A549 (cell line): ENCODE results near the gene TCP11. TPM values are rescaled to one million over a fixed set of nuclear protein-coding genes. Genes with fewer than 3 reads are reported as not detected.

Source experiments
- ATAC-seq, 2 experiments: fragments of 200-7000 bp in 1 of 2; fragments of >200 bp in 1 of 2; cut with Nextera tagmentation in 1 of 2; cut with Tn5 transposase in 1 of 2; 3 replicates each; pipeline versions ENCODE4 v1.8.0 to v1.9.1; 2018 to 2020; ENCODE audit warnings: mild to moderate bottlenecking in 1 of 2, moderate library complexity in 1 of 2
- CTCF ChIA-PET: fragments of 300-600 bp; sonication (Branson Sonifier 250); formaldehyde crosslinking; extraction: SDS; loops from one replicate; lab custom pipeline; 2021; ENCODE audit warnings: antibody characterized with exemption, inconsistent platforms; lab: Yijun Ruan, JAX
- POLR2A ChIA-PET: fragments of 350-600 bp; formaldehyde crosslinking; extraction: SDS; loops from one replicate; lab custom pipeline; 2021; ENCODE audit warnings: antibody characterized with exemption, inconsistent platforms; lab: Yijun Ruan, JAX
- DNase-seq, 2 experiments: peaks; one replicate each; pipeline versions ENCODE4 v3.0.0 to v3.0.0-alpha.2; 2011 to 2016; ENCODE audit warnings: low read depth in 1 of 2, low spot score in 1 of 2
- FAIRE-seq: peaks from 2 replicates; lab custom pipeline; 2011; peaks lifted over from hg19 to GRCh38; lab: Jason Lieb, UNC
- H3K27ac ChIP-seq, 2 experiments: fragments of >200 bp; sonication (Bioruptor Twin); formaldehyde crosslinking; 3 replicates each; pipeline ENCODE4 v1.5.1; 2016 to 2017
- H3K4me1 ChIP-seq: fragments of >200 bp; sonication (Bioruptor Twin); formaldehyde crosslinking; 3 replicates; pipeline ENCODE4 v1.6.1; 2016
- H3K4me2 ChIP-seq: fragments of >200 bp; sonication (Bioruptor Twin); formaldehyde crosslinking; 3 replicates; pipeline ENCODE4 v1.6.1; 2016
- H3K4me3 ChIP-seq: fragments of >200 bp; sonication (Bioruptor Twin); formaldehyde crosslinking; 3 replicates; pipeline ENCODE4 v1.5.1; 2016
- H3K9me3 ChIP-seq: fragments of >200 bp; sonication (Bioruptor Twin); formaldehyde crosslinking; 3 replicates; pipeline ENCODE4 v1.6.1; 2016
- CBX2 ChIP-seq: fragments of 200-600 bp; sonication (generic); IDR thresholded peaks from 2 replicates; pipeline ENCODE4 v1.6.1; 2016; ENCODE audit warnings: low read depth, mild to moderate bottlenecking, borderline replicate concordance
- CEBPB ChIP-seq, 2 experiments: fragments of >200 bp in 1 of 2; sonication (Bioruptor Twin) in 1 of 2; formaldehyde crosslinking in 1 of 2; IDR thresholded peaks; 2 replicates each; pipeline ENCODE4 v1.6.1; 2012 to 2016
- CHD4 ChIP-seq: fragments of 200-600 bp; sonication (generic); IDR thresholded peaks from 2 replicates; pipeline ENCODE4 v1.6.1; 2016; ENCODE audit warnings: antibody characterized with exemption, mild to moderate bottlenecking, borderline replicate concordance
- CTCF ChIP-seq: fragments of >200 bp; sonication (Bioruptor Twin); formaldehyde crosslinking; IDR thresholded peaks from 3 replicates; pipeline ENCODE4 v1.5.1; 2016
- EHMT2 ChIP-seq: fragments of 200-600 bp; sonication (generic); IDR thresholded peaks from 2 replicates; pipeline ENCODE4 v1.6.1; 2016; ENCODE audit warnings: antibody characterized with exemption, low read depth, mild to moderate bottlenecking, moderate library complexity
- GATA3 ChIP-seq: IDR thresholded peaks from 2 replicates; pipeline ENCODE4 v1.6.1; 2012; ENCODE audit warnings: borderline replicate concordance
- HDAC2 ChIP-seq: fragments of 200-600 bp; sonication (generic); IDR thresholded peaks from 2 replicates; pipeline ENCODE4 v1.6.1; 2016
- HEYL ChIP-seq: fragments of 250-450 bp; sonication (Bioruptor Pico); IDR thresholded peaks from 2 replicates; pipeline ENCODE4 v1.8.0; 2021; ENCODE audit warnings: mild to moderate bottlenecking, moderate library complexity
- HOXB13 ChIP-seq: fragments of 250-450 bp; sonication (Bioruptor Pico); IDR thresholded peaks from 2 replicates; pipeline ENCODE4 v1.5.0; 2020; ENCODE audit warnings: low read depth, mild to moderate bottlenecking, moderate library complexity
- KDM1A ChIP-seq: fragments of 200-600 bp; sonication (generic); IDR thresholded peaks from 2 replicates; pipeline ENCODE4 v1.6.1; 2016; ENCODE audit warnings: low read depth, mild to moderate bottlenecking
- MAFK ChIP-seq: fragments of 450-650 bp; IDR thresholded peaks from 2 replicates; pipeline ENCODE4 v1.6.1; 2014; ENCODE audit not compliant: partially characterized antibody
- NPAS2 ChIP-seq: fragments of 250-450 bp; sonication (Bioruptor Pico); IDR thresholded peaks from 2 replicates; pipeline ENCODE4 v1.8.0; 2022; ENCODE audit warnings: mild to moderate bottlenecking, moderate library complexity, borderline replicate concordance
- NR3C1 ChIP-seq: fragments of >200 bp; sonication (Bioruptor Twin); formaldehyde crosslinking; IDR thresholded peaks from 3 replicates; pipeline ENCODE4 v1.6.1; 2017
- POLR2A ChIP-seq: IDR thresholded peaks from 2 replicates; pipeline ENCODE4 v1.6.1; 2012; ENCODE audit warnings: mild to moderate bottlenecking, low read length
- POLR2AphosphoS2 ChIP-seq: conservative IDR thresholded peaks from 2 replicates; pipeline ENCODE4 v1.6.1; 2012; ENCODE audit warnings: low read length, improper control_type of control experiment, inconsistent platforms
- RAD21 ChIP-seq, 2 experiments: fragments of >200 bp in 1 of 2; sonication (Bioruptor Twin) in 1 of 2; formaldehyde crosslinking in 1 of 2; IDR thresholded peaks in 1 of 2; conservative IDR thresholded peaks in 1 of 2; 2 replicates in 1 of 2; 3 replicates in 1 of 2; pipeline ENCODE4 v1.6.1; 2012 to 2018; ENCODE audit warnings: inconsistent platforms in 1 of 2
- USF2 ChIP-seq: fragments of 450-650 bp; IDR thresholded peaks from 2 replicates; pipeline ENCODE4 v1.6.1; 2014; ENCODE audit warnings: antibody characterized with exemption
- ZFP36 ChIP-seq: fragments of 450-650 bp; IDR thresholded peaks from 2 replicates; pipeline ENCODE4 v1.6.1; 2014; ENCODE audit warnings: borderline replicate concordance; ENCODE audit not compliant: partially characterized antibody
- WGBS: methylation state at CpG from one replicate; pipeline ENCODE4 v1.1.6; 2017; ENCODE audit errors: missing lambda C conversion rate; 5-methylcytosine and 5-hydroxymethylcytosine counted together
- polyA plus RNA-seq, 4 experiments: library from polyadenylated mRNA; depleted of rRNA in 3 of 4; stranded (reverse); fragments of >200 nt; fragmentation: RNase III in 1 of 4; extraction: RNeasy Plus Mini Kit Qiagen cat#74134 plus additional on column Dnase treatment in 1 of 4; gene quantifications; 2 replicates in 3 of 4; 3 replicates in 1 of 4; pipeline ENCODE4 v1.2.3, GENCODE V29; 2011 to 2017

Gene TCP11
- polyA plus RNA-seq, 2 of the 4 experiments (the other 2 are of a cell fraction): 0.06 TPM; not detected in 1

GRCh38 chr6:35089216-35089934 is 51.8 kb downstream of the TCP11 start (continued):
- no peak for TF ChIP-seq CBX2

- Histone ChIP-seq H3K4me3 (no peak overlapping the region), H3K4me1 (peaks cover 2% of the 10 kb centered on the region; the same call in 1 of the 3 replicates), H3K9me3 (no peaks in the 10 kb centered on the region), H3K27ac (no peak overlapping the region), H3K4me2 (no peak overlapping the region)
- ATAC-seq (no peak), FAIRE-seq (no peak), DNase-seq (no peak)
- WGBS: 90% methylated on average over 23 of the region's 24 CpGs
- POLR2A ChIA-PET: no interaction called here
- TF ChIP-seq CHD4 (no peak), USF2 (no peak)
- CTCF ChIA-PET: interaction anchor here (1.1 kb wide), 1 partner anchor 51 kb away, joined by 3 read pairs; no protein-coding TSS in a partner anchor
Observed at GRCh38 chr6:35088281-35089215, 52.6 kb downstream of the TCP11 start.

GRCh38 chr6:35087361-35088280 is 53.5 kb downstream of the TCP11 start:
- POLR2A ChIA-PET: no interaction called here
- H3K27ac ChIP-seq: no peak overlapping the region
- TF ChIP-seq CTCF (no peak), KDM1A (no peak), ZFP36 (no peak), POLR2AphosphoS2 (no peak), GATA3 (no peak), CHD4 (no peak)
- 84% methylated on average over 5 of the region's 22 CpGs for WGBS
- H3K4me1 ChIP-seq: no peaks in the 10 kb centered on the region
- CTCF ChIA-PET: interaction anchor here (1.1 to 1.3 kb wide), 2 partner anchors 19 to 52 kb away, joined by 3 to 4 read pairs; no protein-coding TSS in a partner anchor
- DNase-seq: no peak
- FAIRE-seq: no peak
- no peak overlapping the region for H3K4me2 ChIP-seq
- no peaks in the 10 kb centered on the region for H3K9me3 ChIP-seq
- H3K4me3 ChIP-seq: no peak overlapping the region
- no peak for ATAC-seq

- ATAC-seq: no peak
- 100% methylated on average over 2 of the region's 12 CpGs for WGBS
- TF ChIP-seq CTCF (no peak), CEBPB (IDR thresholded peaks at IDR 0.05) (no peak), USF2 (no peak), HEYL (no peak), HOXB13 (no peak), HDAC2 (no peak), NR3C1 (no peak), NPAS2 (CRISPR knock-in tag) (no peak), EHMT2 (no peak), POLR2A (no peak), MAFK (no peak), RAD21 (conservative IDR thresholded peaks at IDR 0.05 in 1 of 2, IDR thresholded peaks at IDR 0.05 in 1 of 2) (no peak), CHD4 (no peak)
- ChIA-PET POLR2A (no interaction called here), CTCF (interaction anchor here (1.3 kb wide), 1 partner anchor 20 kb away, joined by 4 read pairs; no protein-coding TSS in a partner anchor)
- FAIRE-seq: no peak
- Histone ChIP-seq H3K4me3 (no peak overlapping the region), H3K9me3 (no peaks in the 10 kb centered on the region), H3K4me2 (no peak overlapping the region), H3K4me1 (no peaks in the 10 kb centered on the region), H3K27ac (no peak overlapping the region)
- DNase-seq: no peak
Observed at GRCh38 chr6:35086636-35087360, 54.3 kb downstream of the TCP11 start.
